ENCODE measurements around the gene LTA4H.
A peak's percentile ranks its signal among the peaks of the same experiment; 100 is the strongest.

LTA4H gene

DNA sequence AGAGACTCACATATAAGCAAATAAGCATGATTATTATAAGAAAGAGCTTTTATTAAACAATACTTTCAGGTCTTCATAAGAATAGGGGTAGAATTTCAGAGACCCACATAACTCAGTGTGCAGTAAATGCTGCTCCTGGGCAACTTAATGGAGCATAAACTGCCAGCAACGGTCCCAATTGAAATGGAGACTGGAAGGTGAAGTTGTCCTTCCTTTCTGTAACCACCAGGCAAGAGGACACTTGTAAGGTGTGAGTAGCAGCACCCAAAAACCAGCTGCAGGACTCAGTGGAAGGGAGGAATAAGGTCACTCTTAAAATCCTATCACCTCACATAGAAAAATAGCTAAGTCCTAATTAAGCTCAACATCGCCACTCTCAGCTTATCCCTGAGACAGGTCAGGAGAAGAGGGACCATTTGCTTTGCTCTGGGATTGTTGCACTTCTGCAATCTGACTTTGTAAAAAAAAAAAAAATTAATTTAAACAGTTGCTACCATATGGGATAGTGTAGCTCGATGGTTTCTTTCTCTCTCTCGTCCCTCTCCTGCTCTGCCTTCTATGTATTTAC is 22.7 kb upstream of the LTA4H start:
- DNase-seq (ENCODE audit: low spot score): no peak

DNA sequence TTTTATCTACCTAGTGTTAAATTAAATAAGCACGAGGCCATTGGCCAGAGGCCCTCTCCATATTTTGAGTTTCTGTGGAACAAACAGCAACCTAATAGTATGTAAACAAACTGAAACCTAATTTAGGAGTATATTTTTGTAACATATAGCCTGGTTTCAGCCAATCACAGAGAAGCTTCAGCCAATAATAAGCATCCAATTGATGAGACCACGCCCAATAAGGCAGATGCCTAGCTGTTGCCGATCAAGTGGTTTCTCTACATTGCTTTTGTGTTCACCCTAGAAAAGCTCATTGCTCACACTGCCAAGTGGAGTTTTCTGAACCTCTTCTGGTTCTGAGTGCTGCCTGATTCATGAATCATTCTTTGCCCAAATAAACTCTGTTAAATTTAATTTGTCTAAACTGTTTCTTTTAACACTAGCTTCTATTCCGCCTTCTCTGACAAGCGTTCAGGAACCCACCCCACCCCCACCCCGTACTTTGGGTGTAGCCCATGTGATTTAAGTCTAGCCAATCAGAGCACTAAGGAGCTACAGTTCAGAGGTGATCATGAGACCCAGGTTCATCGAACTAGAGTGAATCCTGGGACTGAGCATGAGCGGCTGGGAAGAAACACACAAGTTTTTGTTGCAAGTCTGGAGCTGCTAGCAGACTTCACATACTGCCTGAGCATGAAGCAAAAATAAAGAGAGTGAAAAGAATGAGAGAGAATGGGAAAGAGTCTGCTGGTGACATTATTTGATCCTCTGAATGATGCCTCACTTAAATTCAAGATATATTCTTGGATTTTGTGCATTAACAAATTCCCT is 21.5 kb upstream of the LTA4H start:
- DNase-seq (ENCODE audit: low spot score): no peak

- DNase-seq (ENCODE audit: low spot score): no peak
These were observed 18.8 kb upstream of the LTA4H start for GRCh38 chr12:96054244-96054610.

- no peak for DNase-seq (ENCODE audit: low spot score)
These were observed 18.3 kb upstream of the LTA4H start for GRCh38 chr12:96053476-96054243.

DNA sequence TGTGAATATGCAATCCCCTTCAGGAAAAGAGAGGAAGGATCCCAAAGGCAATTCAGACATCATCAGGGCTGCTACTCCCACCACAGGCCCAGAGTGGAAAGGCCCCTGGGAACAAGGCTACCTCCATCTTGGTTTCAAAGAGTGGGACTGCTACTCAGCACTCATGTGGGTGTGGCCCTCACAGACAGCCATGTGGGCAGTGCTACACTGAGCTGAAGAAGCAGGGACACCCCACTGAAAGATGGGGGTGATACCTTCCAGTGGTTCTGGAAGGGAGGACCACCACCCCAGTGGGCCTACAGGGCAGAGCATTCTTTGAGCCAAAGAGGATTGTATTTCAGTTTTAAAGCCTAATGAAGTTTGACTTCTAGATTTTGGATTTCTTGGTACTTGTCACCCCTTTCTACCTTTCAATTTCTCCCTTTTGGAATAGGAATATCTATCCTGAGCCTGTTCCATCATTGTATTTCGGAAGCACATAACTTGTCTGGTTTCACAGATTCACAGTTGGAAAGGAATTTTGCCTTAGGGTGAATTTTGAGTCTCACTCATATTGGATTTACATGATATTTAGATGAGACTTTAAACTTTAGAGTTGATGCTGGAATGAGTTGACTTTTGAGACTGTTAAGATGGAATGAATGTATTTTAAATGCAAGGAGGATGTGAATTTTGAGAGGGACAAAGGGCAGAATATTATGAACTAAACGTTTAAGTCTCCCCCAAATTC is 16.5 kb upstream of the LTA4H start:
- no peak for DNase-seq (ENCODE audit: low spot score)

DNA sequence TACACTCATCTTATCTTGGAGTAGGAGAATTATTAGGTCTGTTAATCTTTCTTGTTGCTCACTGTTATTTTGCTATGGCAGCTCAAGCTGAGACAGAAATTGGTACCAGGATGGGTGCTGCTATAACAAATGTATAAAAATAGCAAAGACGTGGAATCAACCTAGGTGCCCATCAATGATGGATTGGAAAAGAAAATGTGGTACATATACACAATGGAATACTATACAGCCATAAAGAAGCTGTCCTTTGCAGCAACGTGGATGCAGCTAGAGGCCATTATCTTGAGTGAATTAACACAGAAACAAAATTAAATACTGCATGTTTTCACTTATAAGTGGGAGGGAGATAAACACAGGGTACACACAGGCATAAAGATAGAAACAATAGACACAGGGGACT is 14.8 kb upstream of the LTA4H start:
- DNase-seq (ENCODE audit: low spot score): no peak

DNA sequence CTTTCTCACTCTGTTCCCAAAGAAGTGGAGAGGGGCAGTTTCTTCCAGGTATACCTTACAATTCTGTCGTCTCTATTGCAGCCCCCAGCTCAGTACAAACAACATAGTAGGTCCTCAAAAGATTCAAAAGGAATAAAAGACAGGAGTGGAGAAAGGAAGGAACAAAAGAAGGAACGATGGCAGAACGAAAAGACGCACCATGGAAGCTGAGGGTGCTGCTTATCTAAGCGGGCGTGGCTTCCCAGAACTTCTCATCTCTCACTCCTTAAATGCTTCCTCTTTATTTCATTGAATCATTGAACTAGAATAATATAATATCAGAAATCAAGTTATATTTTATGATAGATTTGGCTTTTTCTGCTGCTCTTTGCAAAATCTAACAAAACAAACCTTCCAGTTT is 13.7 kb upstream of the LTA4H start:
- DNase-seq (ENCODE audit: low spot score): no peak

DNA sequence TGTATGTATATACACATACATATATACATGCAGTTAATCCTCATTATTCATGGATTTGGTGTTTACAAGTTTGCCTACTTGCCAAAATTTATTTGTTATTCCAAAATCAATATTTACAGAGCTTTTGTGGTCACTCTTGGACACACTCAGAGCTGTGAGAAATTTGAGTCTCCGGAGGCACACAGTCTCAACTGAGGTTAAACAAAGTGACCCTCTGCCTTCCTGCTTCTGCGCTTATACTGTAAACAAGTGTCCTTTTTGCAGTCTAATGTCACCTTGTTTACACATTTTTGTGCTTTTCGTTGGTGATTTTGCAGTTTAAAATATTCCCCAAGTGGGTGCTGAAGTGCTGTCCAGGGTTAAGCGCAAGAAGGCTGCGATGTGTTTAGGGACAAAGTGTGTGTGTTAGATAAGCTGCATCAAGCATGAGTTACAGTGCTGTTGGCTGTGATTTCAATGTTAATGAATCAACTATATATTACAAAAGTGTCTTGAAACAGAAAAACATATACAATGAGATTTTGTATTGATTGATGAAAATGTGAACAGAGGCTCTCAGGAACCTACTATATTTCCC is 13.1 kb upstream of the LTA4H start:
- DNase-seq (ENCODE audit: low spot score): no peak

- peak; percentile 35 for DNase-seq (ENCODE audit: low spot score)
These were observed 12.1 kb upstream of the LTA4H start for GRCh38 chr12:96047229-96048211.

DNA sequence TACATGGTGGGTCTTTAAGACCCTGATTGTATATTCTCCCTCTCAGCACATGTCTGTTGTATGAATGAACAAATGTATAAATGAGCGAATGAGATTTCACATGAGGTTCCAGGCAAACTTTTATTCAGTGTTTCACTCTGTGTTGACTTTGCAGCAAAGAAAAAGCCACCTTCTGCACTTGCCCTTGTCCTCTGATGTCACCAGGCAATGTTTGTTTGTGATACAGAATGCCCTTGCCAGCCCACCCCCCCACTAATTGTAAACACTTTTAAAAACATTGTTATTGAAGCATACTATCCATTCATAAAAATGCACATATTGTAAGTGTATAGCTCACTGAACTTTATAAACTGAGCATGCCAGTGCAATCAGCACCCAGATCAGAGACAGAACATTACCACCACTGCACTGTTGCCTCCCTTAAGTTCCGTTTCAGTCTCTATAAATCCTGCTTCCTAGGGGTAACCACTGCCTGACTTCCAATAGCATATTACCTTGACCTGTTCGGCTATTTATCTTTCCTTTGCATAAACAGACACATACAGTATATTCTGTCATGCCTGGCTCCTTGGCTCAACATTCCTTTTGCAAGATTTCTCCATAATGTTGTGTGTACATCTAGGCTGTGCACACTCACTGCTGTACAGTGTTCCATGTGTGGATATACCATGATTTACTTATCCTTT is 11.3 kb upstream of the LTA4H start:
- DNase-seq (ENCODE audit: low spot score): no peak

- DNase-seq (ENCODE audit: low spot score): no peak
These were observed 10.2 kb upstream of the LTA4H start for GRCh38 chr12:96045566-96045965.

DNA sequence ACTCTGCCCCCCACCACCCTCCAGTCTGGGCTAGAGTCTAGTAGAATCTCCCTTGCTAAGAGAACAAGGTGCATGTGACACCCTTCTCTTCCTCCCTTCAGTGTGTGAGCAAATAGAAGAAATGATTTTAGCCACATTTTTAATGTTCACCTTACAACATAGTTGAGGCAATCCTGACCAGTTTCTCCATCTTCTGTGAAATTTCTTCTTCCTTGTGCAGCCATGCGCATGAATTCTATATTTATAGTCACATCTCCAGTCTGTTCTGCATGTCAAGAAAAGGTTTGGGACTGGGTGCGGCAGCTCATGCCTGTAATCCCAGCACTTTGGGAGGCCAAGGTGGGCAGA is 9.5 kb upstream of the LTA4H start:
- DNase-seq (ENCODE audit: low spot score): no peak

DNA sequence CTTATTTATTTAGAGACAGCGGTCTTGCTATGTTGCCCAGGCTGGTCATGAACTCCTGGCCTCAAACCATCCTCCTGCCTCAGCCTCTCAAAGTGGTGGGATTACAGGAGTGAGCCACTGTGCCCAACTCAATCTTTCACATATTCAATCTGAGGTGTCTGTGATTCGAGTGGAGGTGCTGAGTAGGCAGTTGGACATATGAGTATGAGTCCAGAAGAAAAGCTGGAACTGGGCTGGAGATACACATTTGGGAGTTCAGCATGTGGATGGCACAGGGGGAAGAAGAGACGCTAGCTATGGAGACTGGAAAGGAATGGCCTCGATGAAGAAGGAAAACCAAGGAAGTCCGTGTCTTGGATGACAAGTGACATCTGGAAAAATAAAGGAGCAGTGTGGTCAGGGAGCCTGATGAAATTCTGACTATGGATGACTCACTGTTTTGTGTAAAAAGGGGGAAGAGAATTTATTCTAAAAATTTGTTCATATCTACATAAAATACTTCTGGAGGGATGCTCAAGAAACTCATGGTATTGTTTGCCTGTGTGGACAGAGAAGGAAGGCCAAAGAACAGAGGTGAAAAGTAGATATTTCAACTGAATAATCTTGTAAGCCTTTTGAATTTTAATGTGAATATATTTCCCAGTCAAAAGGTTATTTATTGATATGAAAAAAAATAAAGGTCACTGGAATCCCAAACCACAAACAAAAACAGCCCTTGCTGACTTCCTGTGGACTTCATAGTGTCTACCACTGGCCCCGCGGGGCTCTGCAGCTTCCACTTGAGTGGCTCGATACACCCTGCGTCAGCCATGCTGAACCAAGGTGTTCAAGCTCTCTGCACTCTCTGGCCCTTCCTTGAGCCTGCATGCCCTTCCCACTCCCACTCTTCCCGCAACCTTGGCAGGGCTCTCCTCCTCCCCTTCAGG is 8.9 kb upstream of the LTA4H start:
- peak; percentile 82 for DNase-seq (ENCODE audit: low spot score)

GRCh38 chr12:96041181-96041580 is 5.8 kb upstream of the LTA4H start:
- no peak for DNase-seq (ENCODE audit: low spot score)

- DNase-seq (ENCODE audit: low spot score): no peak
These were observed 5.1 kb upstream of the LTA4H start for GRCh38 chr12:96040305-96041133.

DNA sequence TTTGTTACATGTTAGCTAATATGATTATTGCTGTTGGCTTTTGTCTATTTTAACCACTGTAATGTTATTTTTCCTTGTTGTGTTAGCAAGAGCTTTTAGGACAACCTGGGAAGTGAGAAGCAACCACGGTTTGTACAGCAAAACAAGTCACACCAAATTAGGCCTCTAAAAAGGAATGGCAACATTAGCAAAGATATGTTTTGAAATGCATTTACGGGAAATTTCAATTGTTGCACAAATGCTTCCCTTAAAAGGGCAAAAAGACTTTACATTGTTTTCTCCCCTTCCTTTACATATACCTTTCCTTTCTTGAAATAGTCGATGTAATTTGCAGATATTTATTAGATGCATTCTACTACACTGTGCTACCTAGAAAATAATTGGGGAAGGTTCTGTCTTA is 4.1 kb upstream of the LTA4H start:
- no peak for DNase-seq (ENCODE audit: low spot score)

DNA sequence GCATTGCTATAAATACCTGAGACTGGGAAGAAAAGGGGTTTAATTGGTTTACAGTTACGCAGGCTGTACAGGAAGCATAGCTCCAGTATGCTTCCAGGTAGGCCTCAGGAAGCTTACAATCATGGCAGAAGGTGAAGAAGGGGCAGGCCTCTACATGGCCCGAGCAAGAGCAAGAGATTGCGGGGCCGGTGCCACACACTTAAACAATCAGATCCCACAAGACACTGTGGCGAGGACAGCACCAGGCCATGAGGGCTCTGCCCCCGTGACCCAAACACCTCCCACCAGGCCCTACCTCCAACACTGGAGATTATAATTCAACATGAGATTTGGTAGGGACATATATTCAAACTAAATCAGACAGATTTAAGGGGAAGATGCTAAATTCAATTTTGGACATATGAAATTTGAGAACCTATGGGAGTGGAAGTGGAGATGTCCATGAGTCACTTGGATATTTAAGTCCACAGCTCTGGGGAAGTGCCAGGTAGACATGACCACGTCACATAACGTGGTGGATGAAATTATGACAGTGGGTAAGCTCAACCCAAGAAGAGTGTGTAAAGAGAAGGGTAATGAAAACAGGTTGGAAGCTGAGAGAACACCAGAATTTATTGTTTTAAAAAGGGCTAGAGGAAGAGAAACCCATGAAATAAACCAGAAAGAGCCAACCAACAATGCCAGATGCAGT is 1.5 kb upstream of the LTA4H start:
- DNase-seq (ENCODE audit: low spot score): no peak

Measured in hepatic stellate cell (primary cell).